KOPT-K1 (cell line): ENCODE results near the gene METTL16.
"Not testable (repeated sequence)": the region's sequence is repeated elsewhere in the genome, so short reads cannot be mapped to it uniquely, and the experiment has no call there.

Experiments
- H3K27ac ChIP-seq: fragments of 200-600 bp; sonication (generic); 2 replicates; pipeline ENCODE4 v1.5.1; 2016; ENCODE audit warnings: antibody characterized with exemption, mild to moderate bottlenecking, low read depth, low read length; ENCODE audit not compliant: poor library complexity, severe bottlenecking
- H3K36me3 ChIP-seq: fragments of 200-600 bp; sonication (generic); 2 replicates; pipeline ENCODE4 v1.5.1; 2017; ENCODE audit warnings: antibody characterized with exemption, mild to moderate bottlenecking, low read length, moderate library complexity; ENCODE audit not compliant: insufficient read depth
- H3K9me3 ChIP-seq: fragments of 200-600 bp; sonication (generic); 2 replicates; pipeline ENCODE4 v1.5.1; 2017; ENCODE audit warnings: antibody characterized with exemption, low read length, mild to moderate bottlenecking; ENCODE audit not compliant: insufficient read depth, poor library complexity, severe bottlenecking

METTL16 gene

DNA sequence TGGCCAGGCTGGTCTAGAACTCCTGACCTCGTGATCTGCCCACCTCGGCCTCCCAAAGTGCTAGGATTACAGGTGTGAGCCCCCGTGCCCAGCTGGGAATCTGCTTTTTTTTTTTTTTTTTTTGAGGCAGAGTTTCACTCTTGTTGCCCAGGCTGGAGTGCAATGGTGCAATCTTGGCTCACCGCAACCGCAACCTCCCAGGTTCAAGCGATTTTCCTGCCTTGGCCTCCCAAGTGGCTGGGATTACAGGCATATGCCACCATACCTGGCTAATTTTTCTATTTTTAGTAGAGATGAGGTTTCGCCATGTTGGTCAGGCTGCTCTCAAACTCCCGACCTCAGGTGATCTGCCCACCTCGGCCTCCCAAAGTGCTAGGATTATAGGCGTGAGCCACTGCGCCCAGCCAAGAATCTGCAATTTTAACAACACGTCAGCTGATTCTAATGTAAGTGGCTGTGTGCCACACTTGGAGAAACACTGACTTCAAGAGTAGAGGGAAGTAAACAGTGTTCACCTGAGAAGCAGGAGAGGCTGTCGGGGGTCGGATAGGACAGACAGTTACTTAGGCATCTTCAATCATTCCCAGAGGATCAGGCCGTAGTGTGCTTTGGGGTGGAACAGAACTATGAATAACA lies 10.2 kb upstream of the METTL16 start:
- H3K9me3 ChIP-seq, H3K36me3 ChIP-seq, H3K27ac ChIP-seq: not testable (repeated sequence)

DNA sequence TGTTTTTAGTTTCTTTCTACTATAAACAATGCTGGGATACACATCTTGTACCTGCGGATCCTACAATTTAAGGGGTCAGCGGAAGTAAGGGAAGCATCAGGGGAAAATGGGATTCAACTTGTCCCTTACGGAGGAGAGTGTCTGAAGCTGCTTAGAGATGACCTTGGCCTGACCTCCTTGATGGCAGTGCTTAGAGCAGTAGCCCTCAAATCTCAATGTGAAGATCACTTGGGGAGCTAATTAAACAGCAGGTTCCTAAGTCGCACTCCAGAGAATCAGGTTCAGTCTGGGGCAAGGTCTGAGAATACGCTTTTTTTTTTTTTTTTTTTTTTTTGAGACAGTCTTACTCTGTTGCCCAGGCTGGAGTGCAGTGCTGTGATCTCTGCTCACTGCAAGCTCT lies 9.6 kb upstream of the METTL16 start:
- Histone ChIP-seq H3K36me3 (no peaks in the 10 kb centered on the region), H3K27ac (no peak overlapping the region), H3K9me3 (no peaks in the 10 kb centered on the region)

DNA sequence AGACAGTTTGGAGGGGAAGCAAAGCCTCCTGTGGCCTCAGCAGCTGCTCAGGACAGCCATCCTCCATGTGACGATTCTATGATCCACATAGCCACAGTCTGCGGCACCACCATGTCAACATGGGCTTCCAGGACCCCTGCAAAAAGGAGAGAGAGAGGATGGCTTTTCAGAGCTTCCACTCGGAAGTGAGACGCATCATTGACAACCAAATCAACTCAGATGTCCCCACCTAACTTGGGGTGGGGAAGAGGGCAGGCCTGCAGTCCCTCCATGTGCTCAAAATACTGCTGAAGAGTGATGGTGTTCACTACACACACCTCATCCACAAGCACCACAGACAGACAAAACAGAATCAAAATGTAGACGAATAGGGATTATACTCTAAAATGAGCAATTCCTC lies 5.9 kb upstream of the METTL16 start:
- Histone ChIP-seq H3K27ac (no peak overlapping the region), H3K36me3 (no peaks in the 10 kb centered on the region), H3K9me3 (no peaks in the 10 kb centered on the region)

GRCh38 chr17:2511138-2511461 lies 588 bp downstream of the METTL16 start:
- Histone ChIP-seq H3K9me3 (no peaks in the 10 kb centered on the region), H3K27ac (peak overlapping the region; percentile 88), H3K36me3 (peaks cover 12% of the 10 kb centered on the region; the same call in 1 of the 2 replicates)

GRCh38 chr17:2510559-2510958 lies 1.1 kb downstream of the METTL16 start:
- H3K9me3 ChIP-seq = peaks cover 4% of the 10 kb centered on the region
- H3K27ac ChIP-seq = peak overlapping the region; percentile 88
- peaks cover 16% of the 10 kb centered on the region; the same call in 1 of the 2 replicates for H3K36me3 ChIP-seq

DNA sequence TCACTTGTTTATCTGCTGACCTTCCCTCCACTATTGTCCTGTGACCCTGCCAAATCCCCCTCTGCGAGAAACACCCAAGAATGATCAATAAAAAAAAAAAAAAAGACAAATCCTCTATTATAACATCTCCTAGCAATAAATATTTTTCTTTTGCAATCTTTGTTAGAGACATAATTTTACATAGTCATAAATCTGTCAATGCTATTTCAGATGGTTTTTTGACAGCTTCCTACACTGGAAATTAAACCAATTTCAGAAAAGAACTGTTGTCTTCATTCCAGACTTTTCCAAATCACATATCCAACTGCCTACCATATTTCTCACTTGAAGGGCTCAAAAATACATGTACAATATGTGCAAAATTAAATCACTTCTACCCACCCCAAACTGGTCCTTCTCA lies 3.7 kb downstream of the METTL16 start:
- H3K36me3 ChIP-seq = peaks cover 24% of the 10 kb centered on the region; the same call in 1 of the 2 replicates
- peaks cover 27% of the 10 kb centered on the region for H3K9me3 ChIP-seq
- H3K27ac ChIP-seq = no peak overlapping the region

GRCh38 chr17:2507015-2507414 lies 4.7 kb downstream of the METTL16 start:
- not testable (repeated sequence) for H3K27ac ChIP-seq
- H3K9me3 ChIP-seq = peaks cover 31% of the 10 kb centered on the region
- peaks cover 30% of the 10 kb centered on the region for H3K36me3 ChIP-seq

DNA sequence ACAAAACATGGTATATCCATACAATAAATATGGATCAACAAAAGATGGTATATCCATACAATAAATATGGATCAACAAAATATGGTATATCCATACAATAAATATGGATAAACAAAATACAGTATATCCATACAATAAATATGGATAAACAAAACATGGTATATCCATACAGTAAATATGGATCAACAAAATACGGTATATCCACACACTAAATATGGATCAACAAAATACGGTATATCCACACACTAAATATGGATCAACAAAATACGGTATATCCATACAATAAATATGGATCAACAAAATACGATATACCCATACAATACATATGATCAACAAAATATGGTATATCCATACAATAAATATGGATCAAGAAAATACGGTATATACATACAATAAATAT lies 8.1 kb downstream of the METTL16 start:
- Histone ChIP-seq H3K9me3 (peaks cover 31% of the 10 kb centered on the region), H3K27ac (no peak overlapping the region), H3K36me3 (peaks cover 54% of the 10 kb centered on the region)

GRCh38 chr17:2502871-2503580 lies 8.7 kb downstream of the METTL16 start:
- Histone ChIP-seq H3K27ac (no peak overlapping the region), H3K36me3 (peaks cover 54% of the 10 kb centered on the region), H3K9me3 (peaks cover 31% of the 10 kb centered on the region)

DNA sequence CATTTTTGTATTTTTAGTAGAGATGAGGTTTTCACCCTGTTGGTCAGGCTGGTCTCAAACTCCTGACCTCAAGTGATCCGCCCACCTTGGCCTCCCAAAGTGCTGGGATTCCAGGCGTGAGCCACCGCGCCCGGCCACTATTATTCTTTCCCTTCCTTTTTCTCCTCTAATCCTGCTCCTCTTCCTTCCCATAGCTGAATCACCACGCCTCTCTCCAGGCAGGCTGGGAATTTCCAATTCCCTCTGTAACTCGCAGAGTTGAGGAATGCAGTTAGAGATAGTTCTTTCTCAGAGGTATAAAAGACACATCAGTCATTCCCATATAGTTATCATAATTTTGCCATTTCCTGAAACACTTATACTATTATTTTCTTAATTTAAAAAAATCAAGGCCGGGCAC lies 11.2 kb downstream of the METTL16 start:
- Histone ChIP-seq H3K9me3 (peaks cover 26% of the 10 kb centered on the region), H3K36me3 (peaks cover 64% of the 10 kb centered on the region), H3K27ac (no peak overlapping the region)

DNA sequence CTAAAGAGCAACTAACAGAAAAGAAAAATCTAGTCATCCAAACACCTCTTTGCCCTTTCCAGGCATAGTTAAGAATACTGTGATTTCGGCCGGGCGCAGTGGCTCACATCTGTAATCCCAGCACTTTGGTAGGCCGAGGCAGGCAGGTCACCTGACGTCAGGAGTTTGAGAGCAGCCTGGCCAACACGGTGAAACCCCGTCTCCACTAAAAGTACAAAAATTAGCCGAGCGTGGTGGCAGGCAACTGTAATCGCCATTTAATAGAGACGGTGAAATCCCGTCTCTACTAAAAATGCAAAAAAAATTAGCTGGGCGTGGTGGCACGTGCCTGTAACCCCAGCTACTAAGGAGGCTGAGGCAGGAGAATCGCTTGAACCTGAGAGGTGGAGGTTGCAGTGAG lies 22.4 kb downstream of the METTL16 start:
- peaks cover 13% of the 10 kb centered on the region; the same call in 1 of the 2 replicates for H3K36me3 ChIP-seq
- H3K27ac ChIP-seq, H3K9me3 ChIP-seq: not testable (repeated sequence)

DNA sequence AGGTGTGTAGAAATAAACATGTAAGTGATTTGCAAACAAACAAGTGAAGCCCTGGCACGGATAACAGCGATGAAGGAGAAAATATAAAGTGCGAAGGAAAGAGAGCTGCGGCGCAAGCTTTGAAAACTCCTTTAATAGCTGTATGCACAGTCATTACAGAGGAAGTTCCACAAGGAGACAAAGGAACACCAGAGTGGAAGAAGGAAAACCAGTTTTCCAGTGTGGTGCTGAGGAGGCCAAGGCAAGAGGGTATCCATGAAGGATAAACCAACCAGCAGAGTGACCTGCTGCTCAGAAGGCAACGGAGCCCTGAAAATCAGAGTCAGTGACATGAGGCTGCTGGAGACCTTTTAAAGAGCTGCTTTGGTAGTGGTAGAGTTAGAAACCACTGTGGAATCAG lies 24.4 kb downstream of the METTL16 start:
- H3K36me3 ChIP-seq = peaks cover 3% of the 10 kb centered on the region; the same call in 1 of the 2 replicates

GRCh38 chr17:2486709-2487108 lies 25.0 kb downstream of the METTL16 start:
- H3K27ac ChIP-seq, H3K9me3 ChIP-seq, H3K36me3 ChIP-seq: not testable (repeated sequence)

More for the DNA sequence above, 24.4 kb downstream of the METTL16 start:
- Histone ChIP-seq H3K9me3 (no peaks in the 10 kb centered on the region), H3K27ac (no peak overlapping the region)

DNA sequence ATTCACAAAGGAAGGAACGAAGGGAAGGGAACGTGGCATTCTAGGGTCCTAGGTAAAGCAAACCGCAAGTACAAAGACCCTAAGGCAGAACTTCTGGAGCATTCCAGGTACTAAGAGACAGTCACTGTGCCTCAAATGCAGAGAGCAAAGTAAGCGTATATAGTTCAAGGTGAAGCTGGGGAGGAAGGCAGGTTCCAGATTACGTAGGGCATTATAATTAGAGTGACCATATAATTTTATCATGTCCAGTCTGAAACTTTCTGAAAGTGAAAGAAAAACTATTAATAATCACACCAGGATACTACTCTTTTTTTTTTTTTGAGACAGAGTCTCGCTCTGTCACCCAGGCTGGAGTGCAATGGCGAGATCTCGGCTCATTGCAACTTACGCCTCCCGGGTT lies 25.7 kb downstream of the METTL16 start:
- Histone ChIP-seq H3K36me3 (no peaks in the 10 kb centered on the region), H3K27ac (no peak overlapping the region), H3K9me3 (no peaks in the 10 kb centered on the region)

DNA sequence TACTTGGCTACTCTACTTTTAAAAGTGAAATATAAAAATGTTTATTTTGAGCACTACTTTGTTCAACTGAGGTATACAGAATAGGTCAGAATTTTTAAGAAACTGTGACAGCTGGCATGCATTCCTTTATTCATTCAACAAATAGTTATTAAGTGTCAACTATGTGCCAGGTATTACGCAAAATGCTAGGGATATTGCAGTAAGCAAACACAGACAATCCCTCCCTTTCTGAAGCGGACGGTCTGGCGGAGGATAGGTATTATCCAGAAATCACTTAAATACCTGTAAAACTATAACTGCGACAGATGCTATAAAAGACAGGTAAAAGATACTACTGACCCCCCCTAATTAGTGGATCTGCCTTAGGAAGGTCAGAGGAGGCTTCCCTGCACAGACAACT lies 26.1 kb downstream of the METTL16 start:
- Histone ChIP-seq H3K36me3 (no peaks in the 10 kb centered on the region), H3K9me3 (no peaks in the 10 kb centered on the region), H3K27ac (no peak overlapping the region)

DNA sequence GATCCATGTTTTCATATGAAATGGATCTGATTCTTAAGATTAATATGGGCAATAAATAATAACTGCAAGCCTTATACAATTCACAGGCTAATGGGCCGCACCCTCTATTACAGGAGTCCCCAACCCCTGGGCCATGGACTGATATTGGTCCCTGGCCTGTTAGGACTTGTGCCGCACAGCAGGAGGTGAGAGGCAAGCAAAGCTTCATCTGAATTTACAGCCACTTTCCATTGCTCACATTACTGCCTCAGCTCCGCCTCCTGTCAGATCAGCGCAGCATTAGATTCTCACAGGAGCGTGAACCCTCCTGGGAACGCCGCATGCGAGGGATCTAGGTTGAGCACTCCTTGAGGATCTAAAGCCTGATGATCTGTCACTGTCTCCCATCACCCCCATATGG lies 26.8 kb downstream of the METTL16 start:
- H3K36me3 ChIP-seq = no peaks in the 10 kb centered on the region
- no peak overlapping the region for H3K27ac ChIP-seq

More for the DNA sequence above, 26.8 kb downstream of the METTL16 start:
- no peaks in the 10 kb centered on the region for H3K9me3 ChIP-seq
